WTC11 (cell line): ENCODE measurements around the gene PGGHG. TPM values are rescaled to one million over a fixed set of nuclear protein-coding genes. Genes with fewer than 3 reads are reported as not detected.

Experiments used
- ATF1 ChIP-seq: sonication (generic); formaldehyde crosslinking; IDR thresholded peaks from 2 replicates; pipeline ENCODE4 v1.8.1; 2023; ENCODE audit warnings: mild to moderate bottlenecking, moderate library complexity, missing genetic modification reagents
- CREB1 ChIP-seq: sonication (generic); formaldehyde crosslinking; IDR thresholded peaks from 2 replicates; pipeline ENCODE4 v1.8.0; 2023; ENCODE audit warnings: mild to moderate bottlenecking, missing genetic modification reagents
- FOXJ3 ChIP-seq: sonication (generic); formaldehyde crosslinking; IDR thresholded peaks from 2 replicates; pipeline ENCODE4 v1.9.0; 2021; ENCODE audit warnings: missing genetic modification reagents, mild to moderate bottlenecking, borderline replicate concordance
- GRHL2 ChIP-seq: fragments of 250-450 bp; sonication (Bioruptor Pico); IDR thresholded peaks from 2 replicates; pipeline ENCODE4 v1.8.0; 2022; ENCODE audit warnings: mild to moderate bottlenecking, moderate library complexity; ENCODE audit not compliant: insufficient replicate concordance, severe bottlenecking
- GTF2I ChIP-seq: fragments of 250-450 bp; sonication (Bioruptor Pico); conservative IDR thresholded peaks from 2 replicates; pipeline ENCODE4 v1.4.0; 2021; ENCODE audit warnings: mild to moderate bottlenecking
- HMGA2 ChIP-seq: fragments of 250-450 bp; sonication (Bioruptor Pico); IDR thresholded peaks from 2 replicates; pipeline ENCODE4 v1.4.0; 2021; ENCODE audit warnings: mild to moderate bottlenecking, moderate library complexity
- NFATC4 ChIP-seq: fragments of 250-450 bp; sonication (Bioruptor Pico); IDR thresholded peaks from 2 replicates; pipeline ENCODE4 v1.9.0; 2021; ENCODE audit warnings: mild to moderate bottlenecking
- NR2C2 ChIP-seq: sonication (generic); formaldehyde crosslinking; IDR thresholded peaks from 2 replicates; pipeline ENCODE4 v1.8.0; 2022; ENCODE audit warnings: mild to moderate bottlenecking, missing genetic modification reagents
- ZNF219 ChIP-seq: sonication (generic); formaldehyde crosslinking; IDR thresholded peaks from 2 replicates; pipeline ENCODE4 v1.8.0; 2023; ENCODE audit warnings: missing genetic modification reagents, mild to moderate bottlenecking, borderline replicate concordance
- total RNA-seq: library from RNA; stranded (reverse); gene quantifications from 3 replicates; pipeline ENCODE4 v1.2.3, GENCODE V29; 2021
- TF ChIP-seq, protein P1 (sequence below): fragments of 250-450 bp; sonication (Bioruptor Pico); IDR thresholded peaks from 2 replicates; pipeline ENCODE4 v1.9.0; 2021; ENCODE audit warnings: mild to moderate bottlenecking, borderline replicate concordance
- TF ChIP-seq, protein P2 (sequence below): sonication (generic); formaldehyde crosslinking; IDR thresholded peaks from 2 replicates; pipeline ENCODE4 v1.8.1; 2022; ENCODE audit warnings: missing genetic modification reagents, borderline replicate concordance

Gene PGGHG
- total RNA-seq, 1 experiment from 2014 or later: 74.9 TPM

DNA sequence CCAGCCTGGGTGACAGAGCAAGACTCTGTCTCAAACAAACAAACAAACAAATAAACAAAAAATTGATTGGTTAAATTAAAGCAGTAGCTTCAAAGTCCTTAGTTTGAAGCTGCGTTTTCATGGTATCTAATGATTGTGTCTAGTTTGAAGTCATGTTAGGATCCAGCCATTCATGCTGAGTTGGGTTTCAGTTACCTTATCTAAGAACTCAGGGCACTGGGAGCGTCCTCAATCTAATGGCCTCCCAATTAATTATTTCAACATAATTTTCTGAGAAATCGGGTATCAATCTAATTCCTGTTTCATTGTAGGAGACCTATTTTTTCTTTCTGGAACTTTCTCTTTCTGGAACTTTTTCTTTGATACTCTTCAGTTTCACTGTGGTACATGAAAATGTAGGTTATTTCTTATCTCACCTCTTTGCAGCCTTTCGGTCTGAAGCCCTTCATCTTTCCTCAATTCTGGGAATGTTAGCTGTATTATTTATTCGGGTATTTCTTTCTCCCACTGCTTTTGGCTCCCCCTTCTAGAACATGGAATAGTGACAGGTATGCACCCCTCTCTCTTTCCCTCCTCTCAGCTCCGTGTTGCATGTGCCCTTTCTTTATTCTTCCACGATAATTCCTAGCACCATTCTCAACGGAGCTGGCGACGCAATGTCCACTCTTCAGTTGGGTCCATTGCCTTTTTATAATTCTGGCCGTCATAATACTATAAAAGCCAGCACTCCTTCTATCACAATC lies 56.1 kb downstream of the PGGHG start (continued):
- TF ChIP-seq, protein P1, sequence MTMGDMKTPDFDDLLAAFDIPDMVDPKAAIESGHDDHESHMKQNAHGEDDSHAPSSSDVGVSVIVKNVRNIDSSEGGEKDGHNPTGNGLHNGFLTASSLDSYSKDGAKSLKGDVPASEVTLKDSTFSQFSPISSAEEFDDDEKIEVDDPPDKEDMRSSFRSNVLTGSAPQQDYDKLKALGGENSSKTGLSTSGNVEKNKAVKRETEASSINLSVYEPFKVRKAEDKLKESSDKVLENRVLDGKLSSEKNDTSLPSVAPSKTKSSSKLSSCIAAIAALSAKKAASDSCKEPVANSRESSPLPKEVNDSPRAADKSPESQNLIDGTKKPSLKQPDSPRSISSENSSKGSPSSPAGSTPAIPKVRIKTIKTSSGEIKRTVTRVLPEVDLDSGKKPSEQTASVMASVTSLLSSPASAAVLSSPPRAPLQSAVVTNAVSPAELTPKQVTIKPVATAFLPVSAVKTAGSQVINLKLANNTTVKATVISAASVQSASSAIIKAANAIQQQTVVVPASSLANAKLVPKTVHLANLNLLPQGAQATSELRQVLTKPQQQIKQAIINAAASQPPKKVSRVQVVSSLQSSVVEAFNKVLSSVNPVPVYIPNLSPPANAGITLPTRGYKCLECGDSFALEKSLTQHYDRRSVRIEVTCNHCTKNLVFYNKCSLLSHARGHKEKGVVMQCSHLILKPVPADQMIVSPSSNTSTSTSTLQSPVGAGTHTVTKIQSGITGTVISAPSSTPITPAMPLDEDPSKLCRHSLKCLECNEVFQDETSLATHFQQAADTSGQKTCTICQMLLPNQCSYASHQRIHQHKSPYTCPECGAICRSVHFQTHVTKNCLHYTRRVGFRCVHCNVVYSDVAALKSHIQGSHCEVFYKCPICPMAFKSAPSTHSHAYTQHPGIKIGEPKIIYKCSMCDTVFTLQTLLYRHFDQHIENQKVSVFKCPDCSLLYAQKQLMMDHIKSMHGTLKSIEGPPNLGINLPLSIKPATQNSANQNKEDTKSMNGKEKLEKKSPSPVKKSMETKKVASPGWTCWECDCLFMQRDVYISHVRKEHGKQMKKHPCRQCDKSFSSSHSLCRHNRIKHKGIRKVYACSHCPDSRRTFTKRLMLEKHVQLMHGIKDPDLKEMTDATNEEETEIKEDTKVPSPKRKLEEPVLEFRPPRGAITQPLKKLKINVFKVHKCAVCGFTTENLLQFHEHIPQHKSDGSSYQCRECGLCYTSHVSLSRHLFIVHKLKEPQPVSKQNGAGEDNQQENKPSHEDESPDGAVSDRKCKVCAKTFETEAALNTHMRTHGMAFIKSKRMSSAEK (CRISPR knock-in tag): no peak
- TF ChIP-seq GRHL2 (no peak), CREB1 (CRISPR knock-in tag) (no peak), NR2C2 (CRISPR knock-in tag) (no peak), ZNF219 (CRISPR knock-in tag) (no peak), HMGA2 (CRISPR knock-in tag) (no peak), FOXJ3 (CRISPR knock-in tag) (no peak), ATF1 (CRISPR knock-in tag) (no peak), NFATC4 (no peak), GTF2I (no peak)
- TF ChIP-seq, protein P2, sequence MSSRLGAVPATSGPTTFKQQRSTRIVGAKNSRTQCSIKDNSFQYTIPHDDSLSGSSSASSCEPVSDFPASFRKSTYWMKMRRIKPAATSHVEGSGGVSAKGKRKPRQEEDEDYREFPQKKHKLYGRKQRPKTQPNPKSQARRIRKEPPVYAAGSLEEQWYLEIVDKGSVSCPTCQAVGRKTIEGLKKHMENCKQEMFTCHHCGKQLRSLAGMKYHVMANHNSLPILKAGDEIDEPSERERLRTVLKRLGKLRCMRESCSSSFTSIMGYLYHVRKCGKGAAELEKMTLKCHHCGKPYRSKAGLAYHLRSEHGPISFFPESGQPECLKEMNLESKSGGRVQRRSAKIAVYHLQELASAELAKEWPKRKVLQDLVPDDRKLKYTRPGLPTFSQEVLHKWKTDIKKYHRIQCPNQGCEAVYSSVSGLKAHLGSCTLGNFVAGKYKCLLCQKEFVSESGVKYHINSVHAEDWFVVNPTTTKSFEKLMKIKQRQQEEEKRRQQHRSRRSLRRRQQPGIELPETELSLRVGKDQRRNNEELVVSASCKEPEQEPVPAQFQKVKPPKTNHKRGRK (CRISPR knock-in tag): no peak

Other genes with a start within 250 kb of the PGGHG start
- gene SCGB1C1, start 96.0 kb upstream of the PGGHG start, total RNA-seq: not detected in 3 replicates
- 45.1 to 51.4 TPM (median 47.0 TPM) in 3 replicates for gene BET1L, start 81.7 kb upstream of the PGGHG start, total RNA-seq
- gene RIC8A, start 81.4 kb upstream of the PGGHG start, total RNA-seq: 67.8 to 69.5 TPM (median 68.3 TPM) in 3 replicates
- gene SIRT3, start 52.8 kb upstream of the PGGHG start, total RNA-seq: 19.2 to 21.0 TPM (median 20.5 TPM) in 3 replicates
- gene PSMD13, start 52.1 kb upstream of the PGGHG start, total RNA-seq: 144 to 148 TPM (median 147 TPM) in 3 replicates
- 0.09 to 0.14 TPM in 2 of 3 replicates, not detected in the other for gene NLRP6, start 10.7 kb upstream of the PGGHG start, total RNA-seq
- not detected in 3 replicates for gene IFITM5, start 10.4 kb downstream of the PGGHG start, total RNA-seq
- 436 to 616 TPM (median 577 TPM) in 3 replicates for gene IFITM2, start 18.7 kb downstream of the PGGHG start, total RNA-seq
- gene IFITM1, start 24.9 kb downstream of the PGGHG start, total RNA-seq: 544 to 679 TPM (median 640 TPM) in 3 replicates
- 381 to 503 TPM (median 481 TPM) in 3 replicates for gene IFITM3, start 31.7 kb downstream of the PGGHG start, total RNA-seq
- 88.0 to 113 TPM (median 97.8 TPM) in 3 replicates for gene B4GALNT4, start 80.4 kb downstream of the PGGHG start, total RNA-seq
- gene PKP3, start 105.1 kb downstream of the PGGHG start, total RNA-seq: 17.3 to 23.4 TPM (median 21.4 TPM) in 3 replicates
- 85.2 to 98.9 TPM (median 91.8 TPM) in 3 replicates for gene SIGIRR, start 125.9 kb downstream of the PGGHG start, total RNA-seq
- gene ANO9, start 152.9 kb downstream of the PGGHG start, total RNA-seq: 13.2 to 17.6 TPM (median 16.6 TPM) in 3 replicates
- 49.5 to 56.8 TPM (median 55.2 TPM) in 3 replicates for gene PTDSS2, start 161.2 kb downstream of the PGGHG start, total RNA-seq
- gene RNH1, start 218.1 kb downstream of the PGGHG start, total RNA-seq: 59.0 to 67.5 TPM (median 60.4 TPM) in 3 replicates
- gene HRAS, start 246.4 kb downstream of the PGGHG start, total RNA-seq: 42.9 to 62.4 TPM (median 48.3 TPM) in 3 replicates
- gene LRRC56, start 248.4 kb downstream of the PGGHG start, total RNA-seq: 2.3 to 3.4 TPM (median 2.5 TPM) in 3 replicates